NCI-H2171 (cell line): Measurements from ENCODE around the gene RHEBL1.

Experiments
- DNase-seq: peaks from one replicate; lab custom pipeline; 2025; lab: John Stamatoyannopoulos, UW

Gene RHEBL1

GRCh38 chr12:49019443-49020324 lies 50.1 kb downstream of the RHEBL1 start:
- no peak for DNase-seq

DNA sequence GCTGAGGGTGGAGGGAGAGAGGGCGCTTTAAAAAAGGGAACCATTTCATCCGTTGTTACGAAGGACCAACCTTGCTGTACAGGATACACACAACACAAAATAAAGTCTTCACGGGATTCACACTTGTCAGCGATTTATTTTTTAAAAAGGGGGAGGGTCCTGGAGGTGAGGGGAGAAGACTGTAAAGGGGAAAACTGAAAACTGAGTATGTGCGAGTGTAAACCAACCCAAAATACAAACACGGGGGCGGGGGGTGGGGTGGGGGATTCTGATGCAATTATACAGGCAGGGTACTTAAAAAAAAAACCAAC lies 50.7 kb downstream of the RHEBL1 start:
- DNase-seq = no peak

GRCh38 chr12:49018261-49019119 lies 51.3 kb downstream of the RHEBL1 start, which contains the start of gene PRKAG1:
Gene PRKAG1 (minus strand): TSS chr12:49018776. CDS start chr12:49018740, 36 bp downstream.
- DNase-seq = peak; percentile 96

- DNase-seq = no peak
Measured at GRCh38 chr12:49017891-49018260, 51.9 kb downstream of the RHEBL1 start.

DNA sequence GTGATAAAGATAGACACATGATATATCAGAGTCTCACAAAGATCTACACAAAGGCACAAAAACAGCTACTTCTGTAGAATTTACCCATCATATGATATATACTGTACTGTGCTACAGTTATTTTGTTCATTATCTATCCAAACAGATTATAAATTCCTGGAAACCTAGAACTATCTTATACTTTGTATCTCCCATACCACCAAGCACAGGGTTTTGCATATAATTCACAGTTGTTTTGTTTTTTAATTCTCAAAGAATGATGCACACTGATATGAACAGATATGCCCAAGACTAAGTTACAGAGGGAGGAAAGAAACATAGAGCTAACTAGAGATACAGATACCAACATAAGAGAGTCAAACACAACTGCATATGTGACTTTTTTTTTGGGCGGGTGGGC lies 54.6 kb downstream of the RHEBL1 start:
- DNase-seq = no peak
